ENCODE data around the gene CREB5.
"Not testable (repeated sequence)": the region's sequence is repeated elsewhere in the genome, so short reads cannot be mapped to it uniquely, and the experiment has no call there.

The CREB5 gene

GRCh38 chr7:28588602-28589001 is 176.3 kb downstream of the CREB5 start:
- no peak for DNase-seq

GRCh38 chr7:28591041-28591674 is 178.8 kb downstream of the CREB5 start:
- no peak for DNase-seq

GRCh38 chr7:28591725-28592349 is 179.5 kb downstream of the CREB5 start:
- DNase-seq, result no peak

GRCh38 chr7:28592861-28593260 is 180.5 kb downstream of the CREB5 start:
- no peak for DNase-seq

GRCh38 chr7:28595076-28595475 is 182.8 kb downstream of the CREB5 start:
- DNase-seq, result no peak

GRCh38 chr7:28595801-28596200 is 183.5 kb downstream of the CREB5 start:
- no peak for DNase-seq

- no peak for DNase-seq
Measured at GRCh38 chr7:28596245-28596935, 184.1 kb downstream of the CREB5 start.

- no peak for DNase-seq
Measured at GRCh38 chr7:28597284-28597683, 185.0 kb downstream of the CREB5 start.

- DNase-seq, result not testable (repeated sequence)
Measured at GRCh38 chr7:28598037-28598436, 185.7 kb downstream of the CREB5 start.

- DNase-seq, result no peak
Measured at GRCh38 chr7:28598586-28598985, 186.3 kb downstream of the CREB5 start.

- DNase-seq, result no peak
Measured at GRCh38 chr7:28599411-28599810, 187.1 kb downstream of the CREB5 start.

GRCh38 chr7:28602282-28602681 is 190.0 kb downstream of the CREB5 start:
- no peak for DNase-seq

GRCh38 chr7:28605427-28606085 is 193.2 kb downstream of the CREB5 start:
- DNase-seq, result no peak

- no peak for DNase-seq
Measured at GRCh38 chr7:28606421-28606820, 194.1 kb downstream of the CREB5 start.

GRCh38 chr7:28607855-28608193 is 195.5 kb downstream of the CREB5 start:
- no peak for DNase-seq

- DNase-seq, result no peak
Measured at GRCh38 chr7:28608237-28608656, 195.9 kb downstream of the CREB5 start.

- DNase-seq, result no peak
Measured at GRCh38 chr7:28608731-28609130, 196.4 kb downstream of the CREB5 start.

- DNase-seq, result no peak
Measured at GRCh38 chr7:28609608-28610007, 197.3 kb downstream of the CREB5 start.

GRCh38 chr7:28611399-28611897 is 199.1 kb downstream of the CREB5 start:
- DNase-seq, result not testable (repeated sequence)

- no peak for DNase-seq
Measured at GRCh38 chr7:28613262-28613661, 200.9 kb downstream of the CREB5 start.

- DNase-seq, result no peak
Measured at GRCh38 chr7:28615091-28615490, 202.8 kb downstream of the CREB5 start.

- no peak for DNase-seq
Measured at GRCh38 chr7:28617308-28617880, 205.1 kb downstream of the CREB5 start.

- no peak for DNase-seq
Measured at GRCh38 chr7:28618383-28618782, 206.1 kb downstream of the CREB5 start.
